GM19043 (cell line): Measurements from ENCODE around the gene CACNA1C.
A peak's percentile ranks its signal among the peaks of the same experiment; 100 is the strongest.

Experiments
- ATAC-seq: cut with Tn5 transposase; IDR thresholded peaks from one replicate; pipeline ENCODE4 v1.9.1; 2021; ENCODE audit warnings: low read depth; ENCODE audit not compliant: unreplicated experiment

The CACNA1C gene

DNA sequence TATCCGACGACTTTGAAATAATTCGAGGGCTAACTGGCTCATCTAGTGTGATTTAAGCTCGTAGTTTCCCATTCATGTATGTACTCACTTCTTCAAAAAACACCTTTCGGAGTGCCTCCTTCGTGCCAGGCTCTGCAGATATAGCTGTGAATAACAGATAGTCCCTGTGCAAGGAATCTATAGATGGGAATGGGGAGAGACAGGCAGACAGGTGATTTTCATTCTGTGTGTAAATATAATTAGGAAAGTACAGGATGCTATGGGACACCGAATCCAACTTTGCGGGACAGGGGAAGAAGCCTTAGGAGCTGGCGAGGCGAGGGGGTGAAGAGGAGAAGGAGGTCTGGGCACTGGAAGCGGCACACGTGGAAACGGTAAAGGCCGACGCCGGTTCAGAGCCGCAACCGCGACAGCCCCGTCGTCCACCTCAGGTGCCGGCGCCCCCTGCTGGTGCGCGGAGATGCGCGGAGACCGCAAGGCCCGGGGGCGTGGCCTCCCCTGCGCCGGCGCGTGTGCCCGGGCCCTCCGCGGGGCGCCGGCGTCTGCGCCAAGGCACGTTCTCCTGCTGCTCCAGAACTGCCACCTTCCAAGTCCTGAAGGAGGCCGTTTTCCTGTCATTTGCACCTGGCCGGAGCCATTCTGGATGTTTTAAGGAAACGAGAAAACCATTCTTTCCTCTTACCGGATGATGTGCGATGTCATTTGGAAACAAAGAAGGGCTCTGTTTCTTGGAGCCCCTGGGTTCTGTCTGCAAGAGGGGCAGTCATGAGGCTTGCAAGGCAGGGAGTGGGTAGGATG is 18.0 kb upstream of the CACNA1C start:
- peak; percentile 79 for ATAC-seq

DNA sequence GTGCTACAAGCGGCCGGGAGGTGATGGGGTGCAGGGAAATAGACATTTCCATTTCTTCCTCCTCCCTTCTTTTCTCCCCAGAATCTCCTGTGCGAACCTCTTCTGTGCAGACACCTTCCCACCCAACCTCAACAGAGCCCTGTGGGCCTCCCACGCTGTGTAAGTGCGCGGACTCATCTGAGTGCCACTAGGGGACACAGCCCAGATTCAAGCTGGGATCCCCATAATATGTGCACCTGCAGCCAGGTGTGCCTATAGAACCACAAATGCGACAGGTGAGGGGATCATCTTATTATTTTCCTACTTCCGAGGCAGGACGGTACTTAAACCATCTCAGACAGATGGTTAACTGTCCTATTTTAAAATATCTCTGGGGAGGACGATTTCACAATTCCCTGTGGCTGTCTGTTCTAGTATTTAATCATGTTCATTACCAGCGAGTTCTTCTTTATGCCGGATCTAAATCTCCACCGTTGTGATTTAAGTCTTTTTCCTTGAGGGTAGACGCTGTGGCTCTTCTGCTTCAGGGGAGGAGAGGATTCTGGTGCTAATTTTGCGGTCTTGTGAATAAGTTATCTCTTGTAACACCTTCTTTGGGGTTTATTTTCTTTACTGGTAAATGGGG is 17.2 kb upstream of the CACNA1C start:
- ATAC-seq = no peak

DNA sequence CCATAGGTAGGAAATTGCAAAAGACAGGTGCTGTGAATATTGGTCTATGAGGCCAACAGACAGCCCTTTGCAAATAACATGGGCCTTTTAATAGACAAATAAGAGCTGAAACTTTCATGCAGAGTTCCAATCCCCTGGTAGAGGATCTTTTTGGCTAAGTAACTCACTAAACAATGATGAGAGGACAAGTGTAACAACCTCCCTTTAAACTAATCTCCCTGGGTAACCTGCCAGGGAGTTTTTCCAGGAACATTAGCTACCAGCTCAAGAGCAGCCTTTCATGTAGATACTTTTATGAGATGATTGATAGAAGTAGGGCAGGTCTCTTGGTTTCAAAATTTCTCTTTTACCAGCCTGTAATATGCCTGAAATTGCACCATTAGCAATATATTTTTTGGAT is 13.8 kb upstream of the CACNA1C start:
- no peak for ATAC-seq

DNA sequence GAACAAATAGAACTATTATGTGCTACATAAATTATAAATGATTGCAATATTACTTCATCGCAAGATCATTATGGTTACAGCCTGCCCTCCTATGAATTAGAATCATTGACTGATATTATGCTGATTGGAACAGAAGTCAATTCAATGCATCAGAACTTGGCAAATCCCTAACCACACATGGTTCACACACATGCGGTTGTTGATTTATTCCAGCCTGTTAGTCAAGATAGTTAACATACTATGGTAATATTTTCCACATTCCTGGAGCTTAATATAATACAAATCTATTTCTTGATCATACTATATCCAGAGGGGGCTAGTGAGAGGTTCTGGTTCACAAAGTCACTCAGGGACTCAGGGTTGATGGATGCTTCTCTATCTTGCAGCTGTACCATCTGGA is 9.7 kb upstream of the CACNA1C start:
- no peak for ATAC-seq

DNA sequence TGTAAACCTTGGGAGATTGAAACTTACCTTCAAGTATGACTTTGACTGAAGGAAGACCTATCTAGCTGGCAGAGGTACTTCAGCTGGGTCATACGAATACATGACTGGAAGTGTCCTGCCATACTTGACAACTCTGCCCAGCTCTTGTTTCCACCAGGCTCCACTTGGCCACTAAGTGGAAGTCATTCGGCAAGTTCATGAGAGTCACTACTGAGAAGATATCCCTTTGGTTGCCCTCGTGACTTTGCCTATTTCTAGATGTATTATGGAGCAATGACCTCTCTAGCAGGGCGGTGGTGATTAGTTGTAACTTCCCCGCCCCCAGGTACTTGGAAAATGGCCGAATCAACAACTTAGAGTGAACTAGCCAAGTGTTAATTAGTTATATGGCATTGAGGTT is 8.6 kb upstream of the CACNA1C start:
- no peak for ATAC-seq

DNA sequence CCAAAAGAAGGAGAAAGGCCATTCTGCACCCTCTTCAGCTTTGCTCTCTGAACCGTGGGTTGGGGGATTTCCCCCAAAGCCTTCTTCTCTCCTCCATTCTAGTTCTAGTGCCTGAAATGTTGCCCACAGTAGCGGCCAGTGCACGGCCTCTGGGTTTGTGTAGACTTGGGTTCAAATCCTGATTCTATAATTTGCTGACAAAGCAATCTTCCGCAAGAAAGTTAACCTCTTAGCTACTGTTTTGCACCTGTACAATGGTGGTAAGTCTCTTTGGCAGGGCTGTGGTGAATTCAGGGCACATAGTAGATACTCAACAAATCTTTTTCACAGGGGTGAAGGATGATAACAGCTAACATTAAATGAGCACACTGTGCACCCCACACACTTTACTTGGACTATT is 5.8 kb upstream of the CACNA1C start:
- no peak for ATAC-seq

DNA sequence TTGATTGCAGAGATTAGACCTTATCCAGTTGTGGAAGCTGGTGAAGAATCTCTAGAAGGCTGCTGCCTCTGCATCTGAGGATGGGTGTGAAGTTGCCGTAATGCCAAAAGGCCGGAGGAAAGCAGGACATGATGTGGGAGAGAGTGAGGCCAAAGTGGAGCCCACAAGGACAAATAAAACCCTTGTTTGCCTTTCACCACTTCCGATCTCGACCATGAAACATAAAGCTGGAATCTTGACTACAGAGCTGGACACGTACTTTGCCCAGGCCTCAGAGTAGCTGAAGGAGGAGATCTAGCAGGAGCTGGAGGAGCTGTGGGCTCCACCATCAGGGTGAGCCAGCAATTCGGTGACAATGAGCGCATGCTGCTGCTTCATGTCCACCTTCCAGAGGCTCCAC is 5.0 kb upstream of the CACNA1C start:
- no peak for ATAC-seq

DNA sequence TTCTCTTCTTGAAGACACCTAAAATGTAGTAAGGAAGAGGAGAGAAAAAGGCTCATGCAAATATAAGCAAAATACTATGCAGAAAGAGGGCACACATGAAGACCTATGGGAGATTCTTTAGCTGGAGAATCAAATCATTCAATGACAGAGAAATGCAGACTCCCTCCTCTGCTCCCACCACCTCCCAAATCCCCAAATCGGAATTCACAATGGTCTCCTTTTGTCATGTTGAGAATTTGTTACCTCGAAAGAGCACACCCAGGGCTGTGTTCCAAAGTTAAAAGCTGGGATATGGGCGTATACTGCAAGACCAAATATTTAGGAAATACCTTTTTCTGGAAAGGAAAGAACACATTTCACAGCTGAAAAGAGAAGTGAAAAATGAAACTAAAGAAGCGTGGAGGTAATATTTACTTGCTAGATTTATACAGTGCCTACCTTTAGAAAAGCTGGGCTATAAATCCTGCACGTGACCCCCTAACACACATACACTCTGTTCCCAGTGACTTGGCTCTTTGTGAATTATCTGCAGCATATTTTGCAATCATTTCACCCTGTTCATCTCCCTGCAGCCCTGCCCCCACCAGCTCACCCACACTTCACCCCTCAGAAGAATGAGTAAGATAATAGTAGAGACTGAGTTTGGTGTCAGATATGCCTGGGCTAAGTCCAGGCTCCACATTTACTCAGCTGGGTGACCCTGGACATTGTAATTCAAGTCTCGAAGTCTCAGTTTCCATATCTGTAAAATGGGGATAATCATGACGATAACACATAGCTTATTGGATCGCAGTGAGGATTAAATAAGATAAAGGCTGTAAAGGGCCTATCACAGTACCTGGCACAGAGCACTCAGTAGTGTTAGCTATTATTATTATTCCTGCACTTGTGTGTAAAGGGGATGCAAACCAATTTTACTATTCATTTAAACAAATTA is 2.9 kb upstream of the CACNA1C start:
- ATAC-seq = no peak

DNA sequence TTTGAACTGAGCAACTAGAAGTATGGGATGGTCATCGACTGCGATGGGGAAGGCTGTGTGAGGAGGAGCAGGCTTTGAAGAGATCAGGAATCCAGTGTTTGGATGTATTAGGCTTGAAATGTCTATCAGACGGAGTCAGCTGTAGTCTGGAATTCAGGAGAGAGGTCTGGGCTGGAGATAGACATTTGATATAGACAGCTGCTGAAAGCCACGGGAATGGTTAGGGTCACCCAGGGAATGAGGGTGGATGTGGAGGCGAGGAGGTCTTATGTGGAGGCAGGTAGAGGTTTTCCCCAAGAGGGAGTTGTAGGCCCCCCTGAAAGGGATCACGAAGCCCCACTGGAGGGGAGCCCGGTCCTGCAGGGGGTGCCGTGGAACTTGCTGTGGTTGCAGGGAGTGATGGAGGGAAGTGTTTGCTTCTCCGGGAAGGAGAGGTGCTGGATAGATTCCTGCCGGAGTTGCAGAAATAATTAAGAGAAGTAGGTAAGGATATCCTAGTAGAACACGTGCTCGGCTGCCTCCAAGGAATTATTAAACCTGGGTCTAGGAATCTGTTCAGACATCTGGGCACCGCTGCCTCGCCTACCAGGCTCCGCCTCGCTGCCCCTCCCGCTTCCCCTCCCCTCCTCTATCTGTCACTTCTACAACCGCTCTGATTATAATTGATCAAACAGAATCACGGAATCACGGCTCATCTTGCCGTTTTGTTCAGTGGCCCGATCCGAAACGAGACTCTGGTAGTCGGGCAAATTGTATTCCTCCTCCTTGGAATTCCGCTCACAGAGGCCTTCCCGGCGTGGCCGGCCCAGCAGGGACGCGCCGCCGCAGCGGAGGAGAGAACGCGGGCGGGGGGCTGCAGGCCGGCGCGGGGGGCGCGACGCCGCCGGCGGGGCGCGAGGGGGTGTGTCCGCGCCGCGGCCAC is 826 bp upstream of the CACNA1C start:
- no peak for ATAC-seq

DNA sequence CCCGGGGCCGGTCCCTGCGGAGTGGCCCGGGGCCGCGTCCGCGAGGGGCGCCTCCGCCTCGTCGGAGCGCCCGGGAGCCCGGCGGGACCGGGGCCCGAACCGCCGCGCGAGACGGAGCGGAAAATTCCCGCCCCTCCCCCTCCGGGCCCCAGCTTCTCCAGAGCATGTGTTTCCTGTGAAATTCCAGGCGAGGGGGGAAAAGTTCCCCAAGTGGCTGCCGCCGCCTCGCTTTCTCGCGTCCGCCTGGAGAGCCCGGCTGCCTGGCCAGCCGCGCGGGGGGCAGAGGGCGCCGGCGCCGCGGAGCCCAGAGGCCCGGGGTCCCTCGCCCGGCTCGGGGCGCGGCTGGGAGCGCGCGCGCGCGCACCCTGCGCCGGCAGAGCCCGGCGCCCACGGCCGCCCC is 904 bp downstream of the CACNA1C start:
- no peak for ATAC-seq

DNA sequence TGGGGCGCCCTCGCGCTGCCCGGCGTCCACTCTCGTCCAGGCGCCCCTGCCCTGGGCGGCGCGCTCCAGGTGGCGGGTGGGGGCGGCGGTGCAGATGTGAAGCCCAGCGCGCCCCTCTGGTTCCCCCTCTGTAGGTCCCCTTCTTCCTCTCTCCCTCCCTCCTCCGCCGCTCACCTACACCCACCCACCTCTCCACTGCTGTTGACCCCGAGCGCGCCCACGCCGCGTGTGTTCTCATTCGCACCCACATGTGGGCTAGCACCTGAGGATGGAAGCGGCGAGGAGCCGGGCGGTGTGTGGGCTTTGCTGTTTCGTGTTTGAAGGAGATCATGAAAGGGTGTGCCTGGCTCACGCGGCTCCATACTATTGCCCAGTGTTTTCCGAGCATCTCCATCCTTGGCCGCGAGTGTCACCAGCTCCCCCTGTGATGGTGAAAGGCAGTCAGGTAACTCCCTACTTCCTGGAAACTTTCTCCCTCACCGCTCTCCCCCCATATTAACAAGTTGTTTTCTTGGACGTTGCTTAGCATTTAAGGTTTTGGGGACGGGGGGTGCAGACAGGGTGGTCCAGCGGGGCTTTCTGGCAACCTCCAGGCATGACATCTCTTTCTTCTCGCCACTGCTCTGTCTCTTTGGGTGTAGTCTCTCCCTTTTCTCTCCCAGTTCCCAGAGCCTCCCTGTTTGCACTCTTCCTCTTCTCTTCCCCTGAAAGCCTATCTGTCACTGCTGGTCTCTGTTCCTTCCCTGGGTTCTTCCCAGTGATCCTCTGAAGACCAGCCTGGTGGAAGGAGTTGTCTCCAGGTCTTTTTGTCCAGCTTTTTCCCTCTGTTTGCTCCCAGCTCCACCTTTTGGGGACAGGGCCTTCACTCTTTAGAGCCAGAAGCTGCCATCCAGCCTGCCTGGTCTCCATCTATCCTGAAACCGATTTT is 1.6 kb downstream of the CACNA1C start:
- ATAC-seq = no peak

DNA sequence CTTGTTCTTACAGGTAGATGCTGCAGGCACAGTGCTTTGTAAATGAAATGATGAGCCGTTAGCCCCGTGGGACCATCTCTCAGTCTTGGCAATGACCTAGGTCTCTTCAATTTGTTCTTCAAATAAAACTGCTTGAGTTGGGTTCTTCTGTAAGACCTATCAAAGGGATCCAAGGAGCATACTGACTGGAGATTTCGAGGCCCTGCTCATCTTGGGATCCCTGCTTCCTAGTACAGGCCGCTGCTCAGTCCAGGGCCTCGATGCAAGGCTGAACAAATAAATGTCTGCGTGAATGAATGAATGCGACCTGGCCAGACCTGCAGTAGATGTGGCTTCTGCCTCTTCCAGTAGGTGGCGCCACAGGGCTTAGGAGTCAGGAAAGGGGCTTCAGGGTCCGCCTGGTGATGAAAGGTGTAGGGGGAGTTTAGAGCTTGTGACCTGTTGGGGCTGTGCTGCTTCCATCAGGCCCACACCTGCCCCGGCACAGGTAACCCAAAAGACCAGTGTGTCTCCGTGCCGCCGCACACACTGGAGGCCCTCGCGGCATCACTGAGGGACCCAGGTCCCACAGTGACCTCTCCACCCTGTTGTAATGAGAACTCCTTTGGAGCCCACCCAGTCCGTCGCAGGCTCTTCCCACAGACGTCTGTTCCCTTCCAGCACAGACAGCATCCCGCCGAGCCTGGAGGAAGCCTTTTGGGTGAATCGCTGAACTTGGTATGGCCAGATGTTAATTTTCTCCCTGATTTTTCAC is 4.4 kb downstream of the CACNA1C start:
- no peak for ATAC-seq

DNA sequence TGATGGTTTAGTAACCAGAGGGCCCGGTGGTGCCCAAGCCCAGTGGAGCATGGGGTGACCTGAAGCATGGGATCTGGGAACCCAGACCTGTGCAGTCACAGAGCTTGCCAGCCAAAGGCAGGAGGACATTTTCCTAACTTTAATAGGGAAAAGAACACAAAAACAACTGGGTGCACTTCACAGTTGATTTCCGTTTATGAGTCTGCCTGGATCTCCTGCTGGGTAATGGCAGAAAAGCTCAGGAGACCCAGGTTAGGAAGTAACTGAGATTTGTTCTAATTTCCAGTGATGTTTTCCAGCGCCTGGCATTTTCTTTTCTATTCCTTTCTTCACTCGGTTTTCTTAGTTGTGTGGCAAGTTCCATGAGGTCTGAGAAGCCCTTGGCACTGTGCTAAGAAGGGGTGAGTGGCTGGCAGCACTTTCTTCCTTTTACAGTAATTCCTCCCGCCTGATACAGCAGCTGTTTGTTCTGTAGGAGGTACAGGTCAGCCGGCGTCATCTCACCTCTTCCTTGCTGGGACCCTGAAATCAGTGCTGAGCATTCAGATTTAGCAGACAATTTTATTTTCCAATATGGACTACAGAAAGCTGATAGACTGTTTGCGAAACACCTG is 5.1 kb downstream of the CACNA1C start:
- no peak for ATAC-seq

DNA sequence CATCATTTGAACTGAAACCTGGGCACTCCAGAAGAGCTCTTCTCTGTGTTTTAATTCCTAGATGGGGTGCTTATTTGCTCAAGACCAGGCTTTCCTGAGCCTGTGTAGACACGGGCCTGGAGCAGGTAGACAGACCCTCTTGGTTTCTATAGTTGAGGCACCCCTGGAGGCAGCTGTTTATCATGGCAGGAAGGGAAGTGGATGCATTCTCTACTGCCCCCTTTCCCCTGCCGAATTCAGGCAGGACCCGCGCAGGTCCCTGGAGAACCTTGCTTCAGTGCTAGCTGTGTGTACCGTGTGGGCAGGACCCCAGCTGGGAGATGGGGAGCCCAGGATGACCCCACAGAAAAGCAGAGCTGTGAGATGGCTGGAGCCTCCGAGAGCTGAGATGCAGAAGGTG is 6.0 kb downstream of the CACNA1C start:
- no peak for ATAC-seq

DNA sequence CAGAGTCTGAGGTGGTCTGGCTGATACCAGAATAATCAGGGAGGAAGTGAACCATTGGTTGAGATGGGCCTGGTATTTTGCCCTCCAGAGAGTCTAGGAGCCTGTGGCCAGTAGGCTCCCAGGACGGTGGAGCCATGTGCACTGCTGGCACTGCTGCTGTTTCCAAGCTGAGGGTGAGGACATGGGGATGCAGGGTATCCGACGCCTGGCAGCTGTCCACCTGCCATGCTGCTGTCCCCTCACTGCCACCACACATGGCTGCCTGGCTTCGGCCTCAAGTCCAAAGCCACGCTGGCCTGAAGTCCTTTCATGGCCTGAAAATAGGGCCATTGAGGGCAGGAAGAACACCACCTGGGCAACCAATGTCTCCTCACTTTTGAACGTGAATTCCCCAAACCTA is 8.6 kb downstream of the CACNA1C start:
- no peak for ATAC-seq

DNA sequence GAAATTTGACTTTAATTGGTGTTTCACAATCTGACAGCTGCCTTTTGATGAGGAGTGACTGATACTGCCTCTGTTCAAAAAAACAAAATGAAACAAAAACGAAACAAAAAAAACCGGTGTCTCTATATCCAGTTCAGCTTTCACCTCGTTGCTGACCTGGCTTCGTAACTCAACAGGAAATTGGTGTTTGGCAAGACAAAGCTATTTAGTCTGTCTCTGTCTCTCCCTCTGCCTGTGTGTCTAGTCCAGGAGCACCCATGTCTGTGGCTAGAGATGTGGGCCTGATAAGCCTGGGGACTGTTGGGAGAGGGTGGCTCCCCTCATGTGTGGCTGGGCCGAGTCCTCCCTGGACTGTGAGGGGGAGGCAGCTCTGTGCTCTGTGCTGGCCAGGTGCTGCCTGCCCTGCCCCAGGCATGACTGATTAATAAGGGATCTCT is 11.3 kb downstream of the CACNA1C start:
- no peak for ATAC-seq

DNA sequence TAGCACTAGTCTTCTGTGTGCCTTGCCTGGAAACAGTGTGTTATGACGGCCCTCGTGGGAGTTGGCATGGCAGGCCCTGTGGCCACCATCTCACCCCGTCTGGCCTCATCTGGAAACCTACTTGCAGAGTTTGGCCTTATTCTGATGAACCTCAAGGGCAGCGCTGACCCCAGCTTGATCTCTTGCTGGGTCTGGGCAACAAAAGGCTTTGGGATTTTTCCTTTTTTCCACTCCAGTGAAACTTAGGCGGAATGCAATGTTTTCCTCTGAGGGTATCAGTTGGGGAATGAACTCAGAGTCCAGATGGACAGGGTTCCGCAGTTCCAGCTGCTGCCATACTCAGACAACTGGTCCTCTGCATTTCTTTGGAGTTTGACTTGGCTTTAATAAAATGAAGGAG is 15.9 kb downstream of the CACNA1C start:
- ATAC-seq = no peak

DNA sequence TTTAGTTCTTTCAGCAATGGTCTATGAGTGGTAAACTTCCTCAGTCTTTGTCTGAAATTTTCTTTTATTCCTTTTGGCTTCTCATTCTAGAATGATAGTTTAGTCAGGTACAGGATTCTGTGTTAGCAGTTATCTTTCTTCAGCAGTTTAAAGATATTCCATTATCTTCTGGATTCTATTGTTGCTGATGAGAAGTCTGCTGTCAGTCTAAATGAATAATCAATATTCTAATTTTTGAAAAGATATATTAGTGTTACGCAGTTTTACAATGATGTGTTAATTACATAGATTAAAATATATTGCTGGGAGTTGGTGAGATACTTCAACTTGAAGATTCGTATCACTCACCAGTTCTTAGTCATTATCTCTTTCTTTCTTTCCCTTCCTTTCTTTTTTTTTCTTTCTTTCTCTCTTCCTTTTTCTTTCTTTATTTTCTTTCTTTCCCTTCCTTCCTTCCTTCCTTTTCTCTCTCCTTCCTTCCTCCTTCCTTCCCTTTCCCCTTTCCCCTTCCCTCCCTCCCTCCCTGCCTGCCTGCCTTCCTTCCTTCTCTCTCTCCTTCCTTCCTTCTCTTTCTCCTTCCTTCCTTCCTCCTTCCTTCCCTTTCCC is 17.8 kb downstream of the CACNA1C start:
- no peak for ATAC-seq
